Measurements from ENCODE around the gene DLGAP4.

DLGAP4 gene

GRCh38 chr20:36305602-36306551 lies at the start of gene DLGAP4:
TSS of gene DLGAP4 (plus strand) at chr20:36306339. CDS start at chr20:36431718, 125,379 bp downstream.
- no peak for DNase-seq (ENCODE audit: low spot score)
- TF ChIP-seq CTCF (IDR thresholded peaks at IDR 0.05; ENCODE audit: extremely low read depth, missing control alignments), result no peak

- DNase-seq (ENCODE audit: low spot score), result no peak
- TF ChIP-seq CTCF (IDR thresholded peaks at IDR 0.05; ENCODE audit: extremely low read depth, missing control alignments), result no peak
Observed at GRCh38 chr20:36259177-36260061, 46.7 kb upstream of the DLGAP4 start.

GRCh38 chr20:36260316-36260715 lies 45.8 kb upstream of the DLGAP4 start:
- DNase-seq (ENCODE audit: low spot score), result no peak
- no peak for TF ChIP-seq CTCF (IDR thresholded peaks at IDR 0.05; ENCODE audit: extremely low read depth, missing control alignments)

- no peak for TF ChIP-seq CTCF (IDR thresholded peaks at IDR 0.05; ENCODE audit: extremely low read depth, missing control alignments)
- DNase-seq (ENCODE audit: low spot score), result no peak
Observed at GRCh38 chr20:36261389-36262105, 44.6 kb upstream of the DLGAP4 start.

- no peak for TF ChIP-seq CTCF (IDR thresholded peaks at IDR 0.05; ENCODE audit: extremely low read depth, missing control alignments)
Observed at GRCh38 chr20:36262440-36262839, 43.7 kb upstream of the DLGAP4 start.

GRCh38 chr20:36264426-36265246 lies 41.5 kb upstream of the DLGAP4 start:
- no peak for TF ChIP-seq CTCF (IDR thresholded peaks at IDR 0.05; ENCODE audit: extremely low read depth, missing control alignments)

More at GRCh38 chr20:36262440-36262839, 43.7 kb upstream of the DLGAP4 start:
- DNase-seq (ENCODE audit: low spot score), result no peak

More at GRCh38 chr20:36264426-36265246, 41.5 kb upstream of the DLGAP4 start:
- no peak for DNase-seq (ENCODE audit: low spot score)
